Activated CD4-positive, CD25-positive, alpha-beta regulatory T cell treated with anti-CD3 and anti-CD28 coated beads, Interleukin-2, amount 50 U/mL, for 24 hours (primary cell): ENCODE measurements around the gene UBE2D2.
"Not testable (repeated sequence)": the region's sequence is repeated elsewhere in the genome, so short reads cannot be mapped to it uniquely, and the experiment has no call there.

Experiments used
- ATAC-seq, 2 donors: fragments of 150-1000 bp; cut with Tn5 transposase; one replicate each; pipeline ENCODE4 v1.10.0; 2021; ENCODE audit warnings: mild to moderate bottlenecking in 1 of 2, moderate library complexity in 1 of 2

Gene UBE2D2

DNA sequence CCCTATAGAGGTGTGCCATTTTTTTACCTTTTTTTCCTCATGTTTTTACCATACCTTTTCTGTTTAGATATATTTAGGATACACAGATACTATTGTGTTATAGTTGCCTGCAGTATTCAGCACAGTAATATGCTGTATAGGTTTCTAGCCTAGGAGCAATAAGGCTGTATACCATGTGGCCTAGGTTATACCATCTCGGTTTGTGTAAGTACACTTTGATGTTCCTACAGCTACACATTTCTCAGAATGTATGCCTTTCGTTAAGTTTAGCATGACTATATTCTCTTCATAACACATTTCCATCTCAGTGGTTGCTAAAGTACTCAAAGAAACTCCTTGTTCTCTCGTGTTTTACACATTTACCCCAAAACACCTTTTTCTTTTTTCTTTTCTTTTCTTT lies 23.0 kb downstream of the UBE2D2 start:
- peak; percentile 83 for ATAC-seq

DNA sequence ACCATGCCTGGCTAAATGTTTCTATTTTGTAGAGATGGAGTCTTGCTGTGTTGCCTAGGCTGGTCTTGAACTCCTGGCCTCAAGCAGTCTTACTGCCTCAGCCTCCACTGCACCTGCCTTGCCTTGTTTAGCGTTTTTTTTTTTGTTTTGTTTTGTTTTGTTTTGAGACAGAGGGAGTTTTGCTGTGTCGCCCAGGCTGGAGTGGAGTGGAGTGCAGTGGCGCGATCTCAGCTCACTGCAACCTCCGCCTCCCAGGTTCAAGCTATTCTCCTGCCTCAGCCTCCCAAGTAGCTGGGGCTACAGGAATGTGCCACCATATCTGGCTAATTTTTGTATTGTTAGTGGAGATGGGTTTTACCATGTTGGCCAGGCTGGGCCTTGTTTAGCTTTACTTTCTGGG lies 27.0 kb downstream of the UBE2D2 start:
- ATAC-seq = not testable (repeated sequence)

DNA sequence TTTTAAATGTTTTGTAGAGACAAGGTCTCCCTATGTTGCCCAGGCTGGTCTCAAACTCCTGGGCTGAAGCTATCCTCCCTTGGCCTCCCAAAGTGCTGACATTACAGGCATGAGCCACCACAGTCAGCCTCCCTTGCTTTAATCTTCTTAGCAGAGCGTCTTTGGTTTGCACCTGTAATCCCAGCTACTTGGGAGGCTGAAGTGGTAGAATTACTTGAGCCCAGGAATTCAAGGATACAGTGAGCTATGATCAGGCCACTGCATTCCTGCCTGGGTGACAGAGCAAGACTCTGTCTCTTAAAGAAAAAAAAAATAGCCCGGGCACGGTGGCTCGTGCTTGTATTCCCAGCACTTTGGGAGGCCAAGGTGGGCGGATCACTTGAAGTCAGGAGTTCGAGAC lies 27.8 kb downstream of the UBE2D2 start:
- no peak for ATAC-seq

DNA sequence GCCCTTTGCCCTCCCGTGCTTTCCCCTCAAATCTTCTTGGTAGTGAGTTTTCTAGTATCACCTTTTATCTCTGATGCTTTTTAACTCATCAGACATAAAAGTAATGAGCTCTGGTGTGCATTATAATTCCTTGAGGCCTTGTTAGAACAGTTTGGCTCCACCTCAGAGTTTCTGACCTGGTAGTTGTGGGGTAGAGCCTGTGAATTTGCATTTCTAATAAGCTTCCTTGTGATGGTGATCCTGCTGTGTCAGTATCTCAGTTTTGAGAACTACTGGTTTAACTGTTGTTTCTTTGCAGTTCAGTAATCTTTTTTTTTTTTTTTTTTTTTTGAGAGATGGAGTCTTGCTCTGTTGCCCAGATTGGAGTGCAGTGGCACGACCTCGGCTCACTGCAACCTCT lies 31.1 kb downstream of the UBE2D2 start:
- peak in 1 of 2 donors; percentile 22 for ATAC-seq

- not testable (repeated sequence) for ATAC-seq
Measured at GRCh38 chr5:139593076-139593475, 31.9 kb downstream of the UBE2D2 start.

- peak; percentile 51 to 81 for ATAC-seq
Measured at GRCh38 chr5:139593716-139594319, 32.7 kb downstream of the UBE2D2 start.

DNA sequence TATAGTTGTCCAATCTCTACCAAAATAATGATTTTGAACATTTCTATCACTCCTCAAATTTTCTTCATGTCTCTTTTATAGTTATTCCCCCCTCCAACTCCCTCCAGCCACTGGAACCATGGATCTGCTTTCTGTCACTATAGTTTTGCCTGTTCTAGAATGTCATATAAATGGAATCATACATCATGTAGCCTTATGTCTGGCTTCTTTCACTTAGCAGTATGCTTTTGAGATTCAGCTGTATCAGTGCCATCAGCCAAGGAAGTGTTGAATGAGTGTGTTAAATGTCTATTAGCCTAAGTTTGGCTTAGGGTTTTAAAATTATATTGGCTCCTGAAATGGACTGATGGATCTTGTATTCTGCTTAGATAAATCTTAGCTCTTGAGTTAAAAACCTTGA lies 36.0 kb downstream of the UBE2D2 start:
- ATAC-seq = no peak

DNA sequence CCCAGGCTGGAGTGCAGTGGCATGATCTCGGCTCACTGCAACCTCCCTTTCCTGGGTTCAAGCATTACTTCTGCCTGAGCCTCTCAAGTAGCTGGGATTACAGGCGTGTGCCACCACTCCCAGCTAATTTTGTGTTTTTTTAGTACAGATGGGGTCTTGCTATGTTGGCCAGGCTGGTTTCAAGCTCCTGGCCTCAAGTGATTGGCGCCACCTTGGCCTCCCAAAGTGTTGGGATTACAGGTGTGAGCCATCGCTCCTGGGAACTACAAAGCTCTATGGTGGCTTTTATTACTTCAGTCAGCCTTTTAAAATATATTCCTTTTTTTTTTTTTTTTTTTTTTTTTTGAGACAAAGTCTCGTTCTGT lies 37.4 kb downstream of the UBE2D2 start:
- ATAC-seq = not testable (repeated sequence)

- no peak for ATAC-seq
Measured at GRCh38 chr5:139600336-139600949, 39.3 kb downstream of the UBE2D2 start.

- no peak for ATAC-seq
Measured at GRCh38 chr5:139601429-139601828, 40.3 kb downstream of the UBE2D2 start.

DNA sequence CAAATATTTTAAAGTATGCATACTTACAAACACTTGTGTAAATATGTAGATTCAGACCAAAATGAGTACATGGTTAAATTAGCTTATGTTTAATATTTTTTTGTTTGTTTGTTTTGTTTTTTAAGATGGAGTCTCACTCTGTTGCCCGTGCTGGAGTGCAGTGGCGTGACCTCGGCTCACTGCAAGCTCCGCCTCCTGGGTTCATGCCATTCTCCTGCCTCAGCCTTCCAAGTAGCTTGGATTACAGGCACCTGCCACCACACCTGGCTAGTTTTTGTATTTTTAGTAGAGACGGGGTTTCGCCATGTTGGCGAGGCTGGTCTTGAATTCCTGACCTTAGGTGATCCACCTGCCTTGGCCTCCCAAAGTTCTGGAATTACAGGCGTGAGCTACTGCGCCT lies 40.8 kb downstream of the UBE2D2 start:
- ATAC-seq = not testable (repeated sequence)

- ATAC-seq = no peak
Measured at GRCh38 chr5:139605887-139606286, 44.7 kb downstream of the UBE2D2 start.

DNA sequence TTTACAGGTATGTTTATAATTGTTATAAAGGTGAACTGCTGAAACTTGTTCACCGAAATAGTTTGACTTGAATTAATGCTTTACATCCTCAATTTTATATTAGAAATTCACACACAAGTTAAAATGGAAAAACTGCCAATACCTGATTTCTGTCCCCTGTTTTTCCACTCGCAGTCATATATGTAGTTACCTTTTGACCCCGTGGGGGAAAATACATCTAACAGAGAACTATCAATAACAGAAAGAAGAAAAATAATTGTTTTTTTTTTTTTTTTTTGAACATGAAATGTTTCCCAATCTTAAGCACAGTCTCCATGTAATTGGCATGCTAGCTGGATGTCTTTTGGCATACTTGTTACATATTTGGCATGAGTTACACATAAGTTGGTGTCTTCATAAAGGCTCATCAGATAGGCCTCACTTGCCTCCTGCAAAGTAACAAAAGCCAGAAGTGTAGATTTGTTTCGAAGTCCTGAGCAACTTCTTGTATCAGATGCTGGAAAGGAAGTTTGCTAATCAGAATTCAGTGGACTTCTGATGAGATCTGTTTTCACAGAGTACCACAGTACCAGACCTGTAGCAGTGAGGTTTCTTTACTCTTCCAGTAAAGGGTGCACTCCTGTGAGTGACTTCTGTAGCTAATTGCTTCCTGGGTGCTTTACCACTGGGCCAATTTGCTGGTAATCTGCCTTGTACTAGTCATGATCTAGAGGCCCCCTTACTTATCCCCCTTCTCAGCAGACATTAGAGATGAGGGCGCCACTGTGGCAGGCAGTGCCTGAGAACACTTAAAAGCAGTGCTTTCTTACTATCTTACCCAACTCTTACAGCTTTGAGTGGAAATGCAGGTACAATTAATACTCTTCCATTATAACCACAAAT lies 50.8 kb downstream of the UBE2D2 start:
- peak; percentile 81 to 87 for ATAC-seq

DNA sequence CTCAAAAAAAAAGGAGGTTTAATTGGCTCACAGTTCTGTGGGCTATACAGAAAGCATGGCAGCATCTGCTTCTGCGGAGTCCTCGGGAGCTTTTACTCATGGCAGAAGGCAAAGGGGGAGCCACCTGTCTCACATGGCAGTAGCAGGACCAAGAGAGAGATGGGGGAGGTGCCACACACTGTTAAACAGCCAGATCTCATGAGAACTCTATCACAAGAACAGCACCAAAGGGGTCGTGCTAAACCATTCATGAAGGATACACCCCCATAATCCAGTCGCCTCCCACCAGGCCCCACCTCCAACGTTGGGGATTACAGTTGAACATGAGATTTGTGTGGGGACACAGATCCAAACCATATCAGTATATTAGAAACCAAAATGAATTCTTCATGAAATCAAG lies 58.7 kb downstream of the UBE2D2 start:
- no peak for ATAC-seq

DNA sequence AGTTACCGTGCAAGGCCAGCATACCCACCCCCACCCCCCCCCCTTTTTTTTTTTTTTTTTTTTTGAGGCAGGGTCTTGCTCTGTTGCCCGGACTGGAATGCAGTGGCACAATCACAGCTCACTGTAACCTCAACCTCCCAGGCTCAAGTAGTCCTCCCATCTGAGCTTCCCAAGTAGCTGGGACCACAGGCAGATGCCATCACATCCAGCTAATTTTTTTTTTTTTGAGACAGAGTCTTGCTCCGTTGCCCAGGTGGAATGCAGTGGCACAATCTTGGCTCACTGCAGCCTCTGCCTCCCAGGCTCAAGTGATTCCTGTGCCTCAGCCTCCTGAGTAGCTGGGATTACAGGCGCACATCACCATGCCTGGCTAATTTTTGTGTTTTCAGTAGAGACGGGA lies 64.3 kb downstream of the UBE2D2 start:
- not testable (repeated sequence) for ATAC-seq

GRCh38 chr5:139630855-139631254 lies 69.7 kb downstream of the UBE2D2 start:
- no peak for ATAC-seq

- ATAC-seq = no peak
Measured at GRCh38 chr5:139631520-139632165, 70.5 kb downstream of the UBE2D2 start.

DNA sequence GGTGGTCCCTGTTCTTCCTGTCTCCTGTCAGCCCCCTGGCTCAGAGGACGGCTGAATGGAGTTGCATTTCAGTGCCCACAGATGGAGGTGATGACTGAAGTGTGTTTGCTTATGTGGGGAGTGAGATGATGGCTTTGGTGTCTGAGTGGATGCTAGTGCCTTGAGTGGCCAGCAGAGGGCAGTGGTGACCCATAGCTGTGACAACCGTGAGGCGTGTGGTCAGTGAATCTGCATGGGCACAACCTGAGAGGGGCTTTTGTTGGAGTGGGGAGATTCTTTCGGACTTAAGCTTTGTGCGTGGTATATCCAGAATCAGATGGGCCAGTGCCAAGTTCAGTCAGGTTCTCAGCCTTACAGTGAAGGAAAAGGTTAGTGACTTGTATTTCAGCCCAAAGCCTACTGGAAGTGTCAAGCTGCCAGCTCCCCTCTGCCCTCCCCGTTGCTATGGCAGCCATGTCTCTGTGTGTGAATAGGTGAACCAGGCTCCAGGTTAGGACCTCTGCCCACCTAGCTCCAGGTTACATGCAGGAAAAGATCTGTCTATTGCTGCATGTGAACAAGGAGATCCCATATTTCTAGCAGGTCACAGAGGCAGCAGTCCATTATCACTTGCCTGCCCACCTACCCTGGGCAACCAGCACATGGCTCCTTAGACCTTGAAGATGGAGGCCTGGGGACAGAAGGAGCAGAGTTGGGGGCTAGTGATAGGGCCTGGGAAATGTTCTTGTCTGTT lies 72.3 kb downstream of the UBE2D2 start:
- peak in 1 of 2 donors; percentile 8 for ATAC-seq

DNA sequence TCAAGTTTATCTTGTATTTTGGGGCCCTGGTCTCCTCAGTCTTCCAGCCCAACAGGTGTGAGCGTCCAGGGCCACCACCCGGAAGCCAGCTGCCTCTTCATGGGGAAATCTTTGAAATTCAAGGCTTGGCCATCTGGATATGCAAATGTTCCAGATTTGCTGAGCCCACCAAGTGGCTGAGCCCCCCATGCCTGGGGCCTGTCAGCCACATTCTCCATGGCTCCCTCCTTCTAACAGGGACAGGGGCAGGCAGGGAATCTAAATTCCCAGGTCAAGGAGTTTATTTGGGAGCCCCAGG lies 72.8 kb downstream of the UBE2D2 start:
- ATAC-seq = no peak

DNA sequence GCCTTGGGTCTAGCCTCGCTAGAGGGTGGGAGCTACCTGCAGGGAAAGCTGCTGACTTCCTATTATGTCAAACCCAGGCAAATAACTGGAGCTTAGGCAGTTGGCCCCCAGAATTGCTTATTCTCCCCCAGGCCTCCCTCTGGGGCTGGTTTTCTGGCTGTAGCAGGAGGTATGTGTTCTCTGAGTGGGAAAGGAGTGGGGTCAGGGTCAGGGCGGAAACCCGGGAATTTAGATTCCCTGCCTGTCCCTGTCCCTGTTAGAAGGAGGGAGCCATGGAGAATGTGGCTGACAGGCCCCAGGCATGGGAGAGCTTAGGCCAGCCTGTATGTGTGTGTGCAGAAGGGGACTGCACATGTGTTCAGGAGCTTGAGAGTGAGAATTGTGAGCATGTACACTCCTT lies 73.4 kb downstream of the UBE2D2 start:
- ATAC-seq = no peak

GRCh38 chr5:139635191-139635590 lies 74.1 kb downstream of the UBE2D2 start:
- no peak for ATAC-seq

GRCh38 chr5:139635606-139636206 lies 74.6 kb downstream of the UBE2D2 start:
- ATAC-seq = no peak
